Tibial nerve (tissue), 4 donors: ENCODE data around the gene NINL. TPM values are rescaled to one million over a fixed set of nuclear protein-coding genes. Genes with fewer than 3 reads are reported as not detected.

Source experiments
- DNase-seq, 2 donors: peaks; one replicate each; pipeline ENCODE4 v3.0.0-alpha.2; 2019; ENCODE audit warnings: low spot score in 2 of 2
- H3K27ac ChIP-seq, 4 donors: fragments of 200-600 bp; sonication (generic) in 3 of 4; one replicate each; pipeline ENCODE4 v1.5.1; 2017 to 2019; ENCODE audit warnings: mild to moderate bottlenecking in 1 of 4
- H3K27me3 ChIP-seq, 2 donors: fragments of 200-600 bp; sonication (generic) in 1 of 2; one replicate each; pipeline versions ENCODE4 v1.5.1 to v1.6.0; 2017 to 2019
- H3K36me3 ChIP-seq, 3 donors: fragments of 200-600 bp; sonication (generic); one replicate each; pipeline ENCODE4 v1.5.1; 2018 to 2019
- H3K4me1 ChIP-seq, 4 donors: fragments of 200-600 bp; sonication (generic) in 3 of 4; one replicate each; pipeline ENCODE4 v1.5.1; 2017 to 2019
- H3K4me3 ChIP-seq, 4 donors: fragments of 200-600 bp; sonication (generic) in 3 of 4; one replicate each; pipeline ENCODE4 v1.5.1; 2017 to 2019; ENCODE audit warnings: mild to moderate bottlenecking in 1 of 4, moderate library complexity in 1 of 4
- H3K9me3 ChIP-seq, 4 donors: fragments of 200-600 bp; sonication (generic) in 3 of 4; one replicate each; pipeline ENCODE4 v1.5.1; 2017 to 2019
- EP300 ChIP-seq, 2 donors: sonication (generic); formaldehyde crosslinking; IDR thresholded peaks; one replicate each; pipeline ENCODE4 v1.6.1; 2017; ENCODE audit warnings: antibody characterized with exemption in 2 of 2, mild to moderate bottlenecking in 1 of 2
- POLR2A ChIP-seq, 2 donors: fragments of 450-650 bp; IDR thresholded peaks; one replicate each; pipeline ENCODE4 v1.6.1; 2017; ENCODE audit warnings: antibody characterized with exemption in 2 of 2, mild to moderate bottlenecking in 2 of 2, moderate library complexity in 2 of 2
- WGBS, 2 donors: methylation state at CpG; one replicate each; pipeline ENCODE4 v1.1.5; 2018; 5-methylcytosine and 5-hydroxymethylcytosine counted together
- total RNA-seq, 4 donors: library from RNA; depleted of rRNA; stranded (reverse); fragments of >200 nt; gene quantifications; one replicate each; pipeline ENCODE4 v1.1.0, GENCODE V29; 2016
- TF ChIP-seq, protein P1 (sequence below), 5 experiments: fragments of 200-600 bp in 3 of 5; fragments of 450-650 bp in 2 of 5; sonication (generic) in 3 of 5; IDR thresholded peaks; one replicate each; pipeline ENCODE4 v1.5.1; 2016 to 2019; ENCODE audit warnings: antibody characterized with exemption in 5 of 5, mild to moderate bottlenecking in 3 of 5, moderate library complexity in 2 of 5

NINL gene
- total RNA-seq, 4 donors from 2014 or later, result 8.0 to 14.1 (median 10.5) TPM

DNA sequence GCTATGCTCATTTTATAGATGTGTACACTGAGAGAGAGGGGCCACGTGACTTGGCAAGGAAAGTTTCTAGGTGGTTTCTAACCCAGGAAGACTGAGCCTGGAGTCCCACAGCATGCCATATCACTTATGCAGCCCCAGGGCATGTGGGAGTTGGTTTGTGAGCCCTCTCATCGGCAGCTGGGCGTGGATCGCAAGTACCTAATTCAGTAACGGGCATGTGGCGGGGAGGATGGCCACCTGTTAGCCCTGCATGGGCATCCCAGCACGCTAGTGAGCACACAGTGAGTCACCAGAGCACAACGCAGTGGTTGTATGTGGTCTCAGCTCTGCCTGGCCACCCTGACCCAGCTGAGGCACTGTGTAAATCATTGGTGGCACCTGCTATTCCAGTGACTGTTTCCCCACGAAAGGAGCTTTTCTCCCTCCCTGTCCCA is 88.3 kb downstream of the NINL start:
- WGBS, 2 donors, result 55 to 97% methylated on average over 2 to 4 of the region's 9 CpGs
- DNase-seq, result no peak

DNA sequence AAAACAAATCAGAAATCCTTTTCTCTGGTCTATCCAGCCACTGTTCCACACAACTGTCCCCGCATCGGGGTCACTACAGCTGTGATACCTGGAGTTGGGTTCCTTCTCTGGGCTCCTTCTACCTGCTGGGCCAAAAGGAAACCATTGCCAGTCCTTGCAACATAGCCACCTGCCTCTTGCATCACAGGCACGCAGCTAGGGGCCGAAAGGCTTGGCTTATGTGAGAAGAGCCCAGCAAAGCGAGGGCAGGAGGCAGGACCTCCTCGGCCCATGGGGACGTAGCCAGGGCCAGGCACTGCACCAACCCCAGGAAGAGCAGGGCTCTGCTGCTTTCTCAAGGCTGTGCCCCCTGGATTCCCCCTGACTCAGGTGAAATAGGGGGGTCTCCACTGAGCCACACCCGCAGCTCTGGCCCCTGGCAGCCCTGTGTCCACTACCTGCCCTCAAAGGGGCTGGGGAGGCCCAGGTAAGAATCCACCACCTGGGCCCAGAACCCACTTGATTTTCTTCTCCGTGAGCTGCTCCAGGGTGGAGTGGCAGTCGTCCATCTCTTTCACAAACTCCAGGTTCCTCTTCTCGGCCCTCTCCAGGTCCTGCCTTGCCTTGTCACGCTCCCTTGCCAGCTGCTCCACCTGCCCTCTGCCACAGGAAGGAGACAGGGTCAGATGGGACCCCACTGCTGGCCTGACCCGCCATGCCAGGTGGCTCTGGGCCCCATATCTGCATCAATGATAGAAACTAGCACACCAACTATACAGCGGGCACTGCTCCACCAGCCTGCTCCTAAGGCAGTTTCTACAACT is 89.0 kb downstream of the NINL start:
- H3K27ac ChIP-seq, result no peak overlapping the region
- TF ChIP-seq POLR2A (IDR thresholded peaks at IDR 0.05), result no peak
- TF ChIP-seq EP300 (IDR thresholded peaks at IDR 0.05), result no peak
- TF ChIP-seq, protein P1, sequence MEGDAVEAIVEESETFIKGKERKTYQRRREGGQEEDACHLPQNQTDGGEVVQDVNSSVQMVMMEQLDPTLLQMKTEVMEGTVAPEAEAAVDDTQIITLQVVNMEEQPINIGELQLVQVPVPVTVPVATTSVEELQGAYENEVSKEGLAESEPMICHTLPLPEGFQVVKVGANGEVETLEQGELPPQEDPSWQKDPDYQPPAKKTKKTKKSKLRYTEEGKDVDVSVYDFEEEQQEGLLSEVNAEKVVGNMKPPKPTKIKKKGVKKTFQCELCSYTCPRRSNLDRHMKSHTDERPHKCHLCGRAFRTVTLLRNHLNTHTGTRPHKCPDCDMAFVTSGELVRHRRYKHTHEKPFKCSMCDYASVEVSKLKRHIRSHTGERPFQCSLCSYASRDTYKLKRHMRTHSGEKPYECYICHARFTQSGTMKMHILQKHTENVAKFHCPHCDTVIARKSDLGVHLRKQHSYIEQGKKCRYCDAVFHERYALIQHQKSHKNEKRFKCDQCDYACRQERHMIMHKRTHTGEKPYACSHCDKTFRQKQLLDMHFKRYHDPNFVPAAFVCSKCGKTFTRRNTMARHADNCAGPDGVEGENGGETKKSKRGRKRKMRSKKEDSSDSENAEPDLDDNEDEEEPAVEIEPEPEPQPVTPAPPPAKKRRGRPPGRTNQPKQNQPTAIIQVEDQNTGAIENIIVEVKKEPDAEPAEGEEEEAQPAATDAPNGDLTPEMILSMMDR (IDR thresholded peaks at IDR 0.05), result no peak
- 94 to 95% methylated on average over 14 of the region's 14 CpGs for WGBS, 2 donors
- H3K4me3 ChIP-seq, result no peak overlapping the region
- H3K36me3 ChIP-seq, result peaks cover 0 to 52% (median 0%) of the 10 kb centered on the region in 3 donors
- no peak for DNase-seq
- no peaks in the 10 kb centered on the region for H3K4me1 ChIP-seq
- H3K9me3 ChIP-seq, result no peaks in the 10 kb centered on the region
- no peaks in the 10 kb centered on the region for H3K27me3 ChIP-seq

More for the DNA sequence above, 88.3 kb downstream of the NINL start:
- no peak overlapping the region for H3K27ac ChIP-seq
- H3K4me3 ChIP-seq, result no peak overlapping the region
- no peaks in the 10 kb centered on the region for H3K4me1 ChIP-seq
- no peaks in the 10 kb centered on the region for H3K9me3 ChIP-seq
- peaks cover 0 to 49% (median 0%) of the 10 kb centered on the region in 3 donors for H3K36me3 ChIP-seq
- no peaks in the 10 kb centered on the region for H3K27me3 ChIP-seq
- TF ChIP-seq EP300 (IDR thresholded peaks at IDR 0.05), result no peak
- TF ChIP-seq, protein P1 (IDR thresholded peaks at IDR 0.05), result no peak
- TF ChIP-seq POLR2A (IDR thresholded peaks at IDR 0.05), result no peak

- TF ChIP-seq EP300 (IDR thresholded peaks at IDR 0.05), result no peak
- TF ChIP-seq, protein P1 (IDR thresholded peaks at IDR 0.05), result no peak
- 79 to 86% methylated on average over 10 to 17 of the region's 18 CpGs for WGBS, 2 donors
- Histone ChIP-seq H3K36me3 (peaks cover 0 to 60% (median 0%) of the 10 kb centered on the region in 3 donors), H3K4me1 (no peaks in the 10 kb centered on the region), H3K4me3 (no peak overlapping the region), H3K27ac (no peak overlapping the region), H3K27me3 (no peaks in the 10 kb centered on the region), H3K9me3 (no peaks in the 10 kb centered on the region)
- no peak for DNase-seq
These were observed 90.0 kb downstream of the NINL start for GRCh38 chr20:25495189-25495824.

DNA sequence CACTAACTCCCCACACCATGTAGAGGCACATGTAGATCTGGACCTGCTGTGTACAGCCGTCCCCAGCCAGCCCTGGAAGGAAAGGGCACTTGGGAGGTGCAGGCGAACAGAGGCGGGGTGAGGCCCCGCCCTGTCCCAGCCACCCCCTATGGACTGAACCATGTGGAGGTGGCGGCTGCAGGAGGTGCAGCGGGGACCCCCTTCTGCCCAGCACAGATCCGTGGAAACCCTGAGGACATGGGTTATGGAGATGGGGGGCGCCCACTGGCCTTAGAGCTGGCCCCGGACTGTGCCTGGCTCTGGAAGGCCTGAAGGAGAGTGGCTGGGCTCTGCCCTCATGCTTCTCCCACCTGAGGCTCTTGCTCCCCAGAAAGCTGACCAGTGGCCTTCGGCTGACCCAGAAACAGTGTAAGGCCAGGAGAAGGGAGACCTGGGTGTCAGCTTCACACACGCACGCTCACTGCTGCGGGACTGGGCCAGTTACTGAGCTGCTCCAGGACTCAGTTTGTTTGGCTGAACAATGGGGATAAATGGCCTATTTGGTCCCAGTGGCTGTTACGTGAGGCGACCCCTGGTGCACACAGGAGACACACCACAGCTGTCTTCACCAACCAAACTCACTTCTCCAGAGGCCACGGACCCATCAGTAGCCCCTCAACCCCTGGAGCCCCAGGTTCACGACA is 90.7 kb downstream of the NINL start:
- DNase-seq, result no peak
- H3K4me3 ChIP-seq, result no peak overlapping the region
- H3K27me3 ChIP-seq, result no peaks in the 10 kb centered on the region
- no peak overlapping the region for H3K27ac ChIP-seq
- H3K4me1 ChIP-seq, result no peaks in the 10 kb centered on the region
- no peaks in the 10 kb centered on the region for H3K9me3 ChIP-seq
- TF ChIP-seq POLR2A (IDR thresholded peaks at IDR 0.05) (no peak), EP300 (IDR thresholded peaks at IDR 0.05) (no peak)
- TF ChIP-seq, protein P1 (IDR thresholded peaks at IDR 0.05), result no peak
- 92 to 96% methylated on average over 15 to 17 of the region's 17 CpGs for WGBS, 2 donors
- peaks cover 0 to 61% (median 0%) of the 10 kb centered on the region in 3 donors for H3K36me3 ChIP-seq
